Mammary epithelial cell (primary cell): ENCODE results near the gene EXO1.

Source experiments
- CTCF ChIP-seq, 2 donors: IDR thresholded peaks in 1 of 2; conservative IDR thresholded peaks in 1 of 2; 2 replicates each; pipeline ENCODE4 v1.5.1; 2011 to 2012; ENCODE audit warnings: inconsistent platforms in 2 of 2, low read length in 2 of 2, mild to moderate bottlenecking in 2 of 2, control low read depth in 1 of 2, low read depth in 1 of 2; ENCODE audit not compliant: insufficient read depth in 1 of 2; ENCODE audit errors: extremely low read depth in 1 of 2
- EZH2 ChIP-seq: IDR thresholded peaks from 2 replicates; pipeline ENCODE4 v1.6.1; 2012; ENCODE audit warnings: low read length, inconsistent platforms, borderline replicate concordance

- TF ChIP-seq CTCF (conservative IDR thresholded peaks at IDR 0.05 in 1 of 2, IDR thresholded peaks at IDR 0.05 in 1 of 2; ENCODE audit: extremely low read depth in 1 of 2, insufficient read depth in 1 of 2, low read depth in 1 of 2, low read length in 2 of 2) (no peak), EZH2 (no peak)
Measured at GRCh38 chr1:241842565-241842964, 5.4 kb upstream of the EXO1 start.
